Measurements from ENCODE around the gene RASD1.

RASD1 gene

GRCh38 chr17:17503566-17504130 lies 7.5 kb upstream of the RASD1 start:
- Histone ChIP-seq H3K27ac (no peak overlapping the region), H3K27me3 (replicated peaks) (no peaks in the 10 kb centered on the region), H3K4me3 (ENCODE audit: low read depth, low read length) (no peak overlapping the region), H3K36me3 (replicated peaks) (no peaks in the 10 kb centered on the region)
- in situ Hi-C loops (cut with HindIII; ENCODE audit: low pct_ligation_motif_present, low sequenced_read_pairs), result no loop called here
- DNase-seq, result no peak
- no peak for TF ChIP-seq CTCF (IDR thresholded peaks at IDR 0.05; ENCODE audit: low read depth, low read length, missing control alignments)

- Histone ChIP-seq H3K27ac (no peak overlapping the region), H3K36me3 (replicated peaks) (no peaks in the 10 kb centered on the region), H3K4me3 (ENCODE audit: low read depth, low read length) (no peak overlapping the region), H3K27me3 (replicated peaks) (no peaks in the 10 kb centered on the region)
- DNase-seq, result no peak
- no peak for TF ChIP-seq CTCF (IDR thresholded peaks at IDR 0.05; ENCODE audit: low read depth, low read length, missing control alignments)
- in situ Hi-C loops (cut with HindIII; ENCODE audit: low pct_ligation_motif_present, low sequenced_read_pairs), result no loop called here
Observed at GRCh38 chr17:17502741-17503565, 6.8 kb upstream of the RASD1 start.

- no peaks in the 10 kb centered on the region for H3K27me3 ChIP-seq (replicated peaks)
- no peak overlapping the region for H3K27ac ChIP-seq
- no peak for DNase-seq
- no peak overlapping the region for H3K4me3 ChIP-seq (ENCODE audit: low read depth, low read length)
- peak; percentile 61 for TF ChIP-seq CTCF (IDR thresholded peaks at IDR 0.05; ENCODE audit: low read depth, low read length, missing control alignments)
- no peaks in the 10 kb centered on the region for H3K36me3 ChIP-seq (replicated peaks)
- in situ Hi-C loops (cut with HindIII; ENCODE audit: low pct_ligation_motif_present, low sequenced_read_pairs), result no loop called here
Observed at GRCh38 chr17:17500999-17501605, 4.9 kb upstream of the RASD1 start.

- no peak for DNase-seq
- Histone ChIP-seq H3K27me3 (replicated peaks) (no peaks in the 10 kb centered on the region), H3K27ac (no peak overlapping the region), H3K36me3 (replicated peaks) (no peaks in the 10 kb centered on the region), H3K4me3 (ENCODE audit: low read depth, low read length) (no peak overlapping the region)
- in situ Hi-C loops (cut with HindIII; ENCODE audit: low pct_ligation_motif_present, low sequenced_read_pairs), result no loop called here
- no peak for TF ChIP-seq CTCF (IDR thresholded peaks at IDR 0.05; ENCODE audit: low read depth, low read length, missing control alignments)
Observed at GRCh38 chr17:17499402-17500145, 3.4 kb upstream of the RASD1 start.

GRCh38 chr17:17498606-17499301 lies 2.6 kb upstream of the RASD1 start:
- Histone ChIP-seq H3K36me3 (replicated peaks) (no peaks in the 10 kb centered on the region), H3K27ac (no peak overlapping the region), H3K27me3 (replicated peaks) (no peaks in the 10 kb centered on the region), H3K4me3 (ENCODE audit: low read depth, low read length) (no peak overlapping the region)
- no peak for TF ChIP-seq CTCF (IDR thresholded peaks at IDR 0.05; ENCODE audit: low read depth, low read length, missing control alignments)
- DNase-seq, result no peak
- in situ Hi-C loops (cut with HindIII; ENCODE audit: low pct_ligation_motif_present, low sequenced_read_pairs), result no loop called here

All from brain microvascular endothelial cell (primary cell).